Measurements from ENCODE around the gene FOXK1.
"Not testable (repeated sequence)": the region's sequence is repeated elsewhere in the genome, so short reads cannot be mapped to it uniquely, and the experiment has no call there.

The FOXK1 gene

GRCh38 chr7:4786015-4786414 lies 103.9 kb downstream of the FOXK1 start:
- DNase-seq (ENCODE audit: low read depth): no peak

DNA sequence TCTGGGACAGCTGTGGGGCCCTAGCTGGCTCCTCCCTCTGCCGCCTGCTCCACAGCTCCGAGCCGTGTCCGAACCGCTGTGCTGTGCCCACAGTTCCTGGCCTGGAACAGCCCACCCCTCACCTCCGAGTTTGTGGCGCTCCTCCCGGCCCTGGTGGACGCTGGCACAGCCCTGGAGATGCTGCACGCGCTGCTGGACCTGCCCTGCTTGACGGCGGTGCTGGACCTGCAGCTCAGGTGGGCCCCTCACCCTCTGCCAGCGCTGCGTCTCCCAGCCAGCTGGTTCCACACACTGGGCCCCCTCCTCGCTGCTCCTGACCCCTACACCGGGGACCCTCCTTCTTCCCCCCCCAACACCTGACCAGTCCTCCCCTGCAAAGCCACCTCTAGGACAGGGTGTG lies 105.4 kb downstream of the FOXK1 start:
- no peak for DNase-seq (ENCODE audit: low read depth)

DNA sequence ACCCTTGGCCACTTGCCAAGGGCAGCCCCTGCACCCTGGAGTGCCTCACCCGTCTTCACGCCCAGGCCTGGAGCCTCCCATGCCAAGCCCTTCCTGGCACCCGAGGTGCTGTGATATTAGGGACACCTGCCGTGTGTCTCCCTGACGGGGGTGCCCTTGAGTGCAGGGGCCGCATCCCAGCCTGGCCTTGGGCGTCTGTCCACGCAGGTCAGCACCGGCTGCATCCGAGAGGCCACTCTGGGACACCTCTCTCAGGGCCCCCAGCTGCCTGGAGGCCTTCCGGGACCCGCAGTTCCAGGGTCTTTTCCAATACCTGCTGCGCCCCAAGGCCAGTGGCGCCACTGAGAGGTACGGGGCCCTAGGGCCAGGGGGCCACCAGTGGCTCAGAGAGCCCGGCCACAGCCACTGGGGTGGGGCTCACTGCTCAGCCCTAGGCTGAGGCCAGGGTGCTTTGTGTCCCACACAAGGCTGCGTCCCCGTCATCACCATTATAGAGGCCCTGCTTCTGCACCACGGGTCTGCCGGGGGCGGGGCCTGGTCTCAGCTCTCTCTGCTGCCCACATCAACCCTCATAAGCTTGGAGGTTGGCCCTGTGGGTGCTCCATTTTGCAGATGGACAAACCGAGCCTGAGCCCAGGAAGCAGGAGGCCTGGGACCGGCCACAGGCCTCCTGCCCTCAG lies 106.0 kb downstream of the FOXK1 start:
- no peak for DNase-seq (ENCODE audit: low read depth)

DNA sequence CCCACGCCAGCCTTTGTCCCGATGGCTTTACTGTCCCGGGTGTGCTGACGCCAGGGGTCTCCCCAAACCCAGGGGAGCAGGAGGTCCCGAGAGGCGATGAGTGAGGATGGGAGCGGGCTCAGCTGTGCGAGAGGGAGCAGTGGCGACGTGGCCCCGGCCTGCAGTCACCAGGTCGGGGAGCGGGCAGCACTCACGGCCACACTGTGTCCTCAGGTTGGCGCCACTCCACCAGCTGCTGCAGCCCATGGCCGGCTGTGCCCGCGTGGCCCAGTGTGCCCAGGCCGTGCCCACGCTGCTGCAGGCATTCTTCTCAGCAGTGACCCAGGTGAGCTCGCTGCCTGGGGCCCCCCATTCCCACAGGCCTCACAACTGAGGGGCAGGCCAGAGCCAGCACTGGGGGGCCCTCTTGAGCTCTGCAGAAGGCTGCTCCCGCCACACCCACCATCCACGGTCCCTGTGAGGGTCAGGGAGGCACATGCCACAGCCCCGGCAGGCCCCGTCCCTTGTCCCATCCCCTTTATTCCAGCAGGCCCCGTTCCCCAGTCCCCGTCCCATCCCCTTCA lies 106.6 kb downstream of the FOXK1 start:
- DNase-seq (ENCODE audit: low read depth): no peak

GRCh38 chr7:4789194-4790077 lies 107.3 kb downstream of the FOXK1 start:
- DNase-seq (ENCODE audit: low read depth): no peak

DNA sequence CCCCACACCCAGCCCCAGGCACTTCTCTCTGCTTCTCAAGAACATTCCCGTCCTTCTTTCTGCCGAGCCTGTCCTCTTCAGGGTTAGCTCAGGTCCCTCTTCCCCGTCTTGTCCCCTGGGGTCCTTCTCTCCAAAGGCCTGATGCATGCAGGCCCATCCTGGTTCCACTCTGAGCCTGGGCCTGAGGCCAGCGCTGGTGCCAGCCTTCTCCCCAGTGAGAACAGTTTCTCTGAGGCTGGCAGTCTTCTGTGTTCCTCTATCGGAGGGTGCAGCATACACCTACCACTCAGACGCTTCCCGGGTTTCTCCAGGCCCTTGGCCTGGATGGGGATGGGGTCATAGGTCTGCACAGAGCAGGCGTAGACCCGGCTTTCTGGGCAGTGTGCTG lies 108.0 kb downstream of the FOXK1 start:
- DNase-seq (ENCODE audit: low read depth): no peak

DNA sequence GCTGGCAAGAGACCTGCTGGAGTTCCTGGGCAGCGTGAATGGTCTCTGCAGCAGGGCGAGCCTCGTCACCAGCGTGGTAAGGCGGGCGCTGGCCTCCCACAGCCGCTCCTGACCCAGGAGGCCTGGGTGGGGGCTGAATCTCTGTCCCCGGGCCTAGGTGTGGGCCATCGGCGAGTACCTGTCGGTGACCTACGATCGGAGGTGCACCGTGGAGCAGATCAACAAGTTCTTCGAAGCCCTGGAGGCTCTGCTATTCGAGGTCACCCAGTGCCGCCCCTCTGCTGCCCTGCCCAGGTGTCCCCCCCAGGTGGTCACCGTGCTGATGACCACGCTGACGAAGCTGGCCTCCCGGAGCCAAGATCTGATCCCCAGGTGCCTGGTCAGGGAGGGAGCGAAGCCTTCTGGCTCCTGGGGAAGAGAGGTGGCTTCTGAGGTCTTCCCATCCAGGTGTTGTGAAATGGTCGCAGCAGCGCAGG lies 108.5 kb downstream of the FOXK1 start:
- DNase-seq (ENCODE audit: low read depth): no peak

DNA sequence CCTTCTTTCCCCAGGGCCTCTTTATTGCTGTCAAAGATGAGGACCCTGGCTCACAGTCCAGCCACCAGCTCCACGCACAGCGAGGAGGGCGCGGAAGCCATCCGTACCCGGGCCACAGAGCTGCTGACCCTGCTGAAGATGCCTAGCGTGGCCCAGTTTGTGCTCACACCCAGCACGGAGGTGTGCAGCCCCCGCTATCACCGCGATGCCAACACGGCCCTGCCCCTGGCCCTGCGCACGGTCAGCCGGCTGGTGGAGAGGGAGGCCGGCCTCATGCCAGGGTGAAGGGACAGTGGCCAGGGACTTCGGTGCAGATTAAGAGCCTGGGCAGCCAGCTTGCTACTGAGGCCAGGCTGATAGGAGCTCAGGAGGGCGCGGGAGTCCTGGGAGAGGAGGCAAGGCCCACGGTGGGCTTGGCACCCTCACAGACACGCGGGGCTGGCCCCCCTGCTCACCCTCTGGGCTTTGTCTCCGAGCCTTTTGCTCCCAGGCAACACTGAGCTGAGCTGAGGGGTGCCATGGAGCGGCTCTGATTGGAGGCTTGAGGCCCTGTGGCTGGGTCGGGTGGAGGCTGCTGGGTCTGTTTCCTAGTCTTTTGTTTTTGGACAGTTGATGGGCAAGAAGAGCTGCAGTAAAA lies 109.1 kb downstream of the FOXK1 start:
- DNase-seq (ENCODE audit: low read depth): no peak

- DNase-seq (ENCODE audit: low read depth): peak; percentile 71
These were observed 109.8 kb downstream of the FOXK1 start for GRCh38 chr7:4791738-4792536.

- DNase-seq (ENCODE audit: low read depth): no peak
These were observed 110.5 kb downstream of the FOXK1 start for GRCh38 chr7:4792537-4793126.

- not testable (repeated sequence) for DNase-seq (ENCODE audit: low read depth)
These were observed 111.4 kb downstream of the FOXK1 start for GRCh38 chr7:4793385-4793993.

- DNase-seq (ENCODE audit: low read depth): not testable (repeated sequence)
These were observed 112.1 kb downstream of the FOXK1 start for GRCh38 chr7:4794171-4794570.

DNA sequence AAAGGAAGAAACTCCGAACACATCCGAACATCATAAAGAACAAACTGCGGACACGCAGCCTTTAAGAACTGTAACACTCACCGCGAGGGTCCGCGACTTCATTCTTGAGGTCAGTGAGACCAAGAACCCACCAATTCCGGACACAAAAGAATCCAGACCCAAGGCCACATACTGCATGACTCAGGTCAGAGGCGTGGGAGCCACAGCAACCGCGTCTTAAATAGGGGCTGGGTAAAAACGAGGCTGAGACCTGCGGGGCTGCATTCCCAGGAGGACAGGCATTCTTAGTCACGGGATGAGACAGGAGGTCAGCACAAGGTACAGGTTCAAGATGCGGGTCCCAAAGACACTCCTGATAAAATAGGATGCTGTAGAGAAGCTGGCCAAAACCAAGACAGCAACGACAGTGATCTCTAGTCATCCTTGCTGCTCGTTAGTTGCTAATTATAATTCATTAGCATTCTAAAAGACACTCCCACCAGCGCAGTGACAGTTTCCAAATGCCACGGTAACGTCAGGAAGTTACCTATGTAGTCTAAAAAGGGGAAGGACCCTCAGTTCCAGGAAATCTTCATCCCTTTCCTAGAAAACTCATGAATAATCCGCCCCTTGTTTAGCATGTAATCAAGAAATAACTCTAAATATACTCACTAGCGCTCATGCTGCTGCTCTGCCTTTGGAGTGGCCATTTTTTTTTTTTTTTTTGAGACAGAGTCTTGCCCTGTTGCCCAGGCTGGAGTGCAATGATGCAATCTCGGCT lies 112.7 kb downstream of the FOXK1 start:
- no peak for DNase-seq (ENCODE audit: low read depth)

GRCh38 chr7:4796453-4796852 lies 114.4 kb downstream of the FOXK1 start:
- no peak for DNase-seq (ENCODE audit: low read depth)

DNA sequence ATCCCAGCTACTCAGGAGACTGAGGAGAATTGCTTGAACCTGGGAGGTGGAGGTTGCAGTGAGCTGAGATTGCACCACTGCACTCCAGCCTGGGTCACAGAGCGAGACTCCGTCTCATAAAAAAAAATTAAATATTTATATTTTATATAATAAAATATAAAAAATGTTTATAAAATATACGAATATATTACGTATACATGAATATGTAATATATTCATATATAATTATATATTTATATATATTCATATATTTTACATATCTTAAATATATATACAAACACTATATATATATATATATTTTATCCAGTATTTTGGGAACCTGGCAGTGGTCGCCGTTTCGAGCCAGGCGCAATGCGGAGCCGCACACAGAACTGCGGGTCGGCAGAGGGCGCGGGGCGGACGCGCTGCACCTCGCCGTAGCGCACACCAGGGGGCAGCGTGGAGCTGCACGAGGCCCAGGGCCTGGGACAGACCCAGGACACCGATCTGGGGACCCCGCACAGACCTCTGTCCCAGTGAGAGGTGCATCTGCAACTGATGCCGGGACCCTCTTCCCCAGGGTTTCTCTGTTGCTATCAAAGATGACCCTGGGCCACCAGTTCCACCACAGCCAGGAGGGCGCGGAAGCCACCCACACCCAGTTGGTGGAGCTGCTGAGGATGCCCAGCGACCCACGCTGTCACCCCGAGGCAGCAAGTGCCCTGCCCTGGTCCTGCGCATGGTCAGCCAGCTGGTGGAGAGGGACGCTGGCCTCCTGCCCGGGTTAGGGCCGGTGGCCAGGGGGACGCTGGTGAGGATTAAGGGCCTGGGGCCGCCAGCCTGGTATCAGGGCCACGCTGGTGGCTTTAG lies 116.0 kb downstream of the FOXK1 start:
- peak; percentile 29 for DNase-seq (ENCODE audit: low read depth)

DNA sequence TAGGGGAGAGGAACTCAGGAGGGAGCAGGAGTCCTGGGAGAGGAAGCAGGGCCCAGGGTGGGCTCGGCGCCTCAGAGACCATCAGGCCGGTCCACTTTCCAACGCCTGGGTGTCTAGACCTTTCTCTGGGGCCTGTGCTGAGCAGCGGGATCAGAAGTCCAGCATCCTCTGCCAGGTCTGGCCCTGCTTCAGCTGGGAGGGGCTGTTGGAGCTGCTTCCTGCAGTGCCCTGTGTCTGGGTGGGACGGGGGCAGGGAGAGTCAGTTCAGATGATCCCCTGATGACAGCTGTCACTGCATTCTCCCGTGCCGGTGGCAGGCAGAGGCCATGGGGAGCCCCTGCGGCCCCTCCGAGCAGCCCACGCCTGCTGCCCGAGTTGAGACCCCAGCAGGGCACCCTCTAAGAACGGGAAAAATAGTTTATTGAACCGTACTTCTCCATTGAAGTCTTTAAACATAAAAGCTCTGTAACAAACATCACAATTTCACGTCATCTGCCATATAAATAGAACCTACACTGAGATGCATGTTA lies 116.7 kb downstream of the FOXK1 start:
- no peak for DNase-seq (ENCODE audit: low read depth)

DNA sequence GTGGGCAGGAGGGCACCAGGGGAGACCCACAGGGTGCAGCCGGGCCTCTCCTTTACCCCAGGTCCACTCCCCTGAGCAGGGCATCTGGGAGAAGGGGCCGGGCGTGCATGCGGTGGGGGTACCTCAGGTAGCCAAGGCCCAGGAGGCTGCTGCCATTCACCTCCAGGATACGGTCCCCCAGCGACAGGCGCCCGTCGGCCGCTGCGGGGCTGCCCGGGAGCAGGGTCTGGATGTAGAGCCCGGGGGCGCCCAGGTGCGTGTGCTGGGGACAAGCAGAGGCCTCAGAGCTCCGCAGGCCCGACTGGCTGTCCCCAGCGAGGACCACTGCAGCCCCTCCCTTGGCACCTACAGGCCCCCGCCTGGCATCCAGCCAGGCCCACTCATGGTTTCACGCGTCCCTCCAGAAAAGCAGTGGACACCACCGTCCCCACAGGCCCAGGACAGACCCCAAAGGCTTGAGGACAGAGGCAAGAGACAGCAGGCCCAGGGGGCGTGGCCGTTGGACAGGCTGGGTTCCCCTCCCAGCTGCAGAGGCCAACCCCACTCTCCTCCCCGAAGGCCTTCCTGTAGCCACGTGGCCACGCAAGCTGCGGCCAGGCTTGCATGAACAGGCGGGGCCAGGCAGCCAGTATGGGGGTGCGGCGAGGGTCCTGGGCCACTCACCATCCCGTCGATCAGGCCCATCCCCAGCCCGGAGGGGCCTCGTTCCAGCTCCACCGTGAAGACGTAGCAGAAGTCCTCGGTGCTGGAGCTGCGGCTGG lies 117.6 kb downstream of the FOXK1 start:
- DNase-seq (ENCODE audit: low read depth): no peak

GRCh38 chr7:4800487-4800886 lies 118.4 kb downstream of the FOXK1 start:
- no peak for DNase-seq (ENCODE audit: low read depth)
